Esophagus squamous epithelium (tissue), 4 donors: ENCODE measurements around the gene CFAP99.

Experiments
- POLR2A ChIP-seq, 4 donors: fragments of 450-650 bp; IDR thresholded peaks; one replicate each; pipeline ENCODE4 v1.6.1; 2017; ENCODE audit warnings: antibody characterized with exemption in 4 of 4, mild to moderate bottlenecking in 4 of 4, moderate library complexity in 3 of 4
- TF ChIP-seq, protein P1 (sequence below), 6 experiments: fragments of 450-650 bp in 4 of 6; fragments of 200-600 bp in 2 of 6; sonication (generic) in 2 of 6; IDR thresholded peaks; one replicate each; pipeline ENCODE4 v1.5.1; 2016 to 2019; ENCODE audit warnings: antibody characterized with exemption in 6 of 6, mild to moderate bottlenecking in 4 of 6, moderate library complexity in 4 of 6

DNA sequence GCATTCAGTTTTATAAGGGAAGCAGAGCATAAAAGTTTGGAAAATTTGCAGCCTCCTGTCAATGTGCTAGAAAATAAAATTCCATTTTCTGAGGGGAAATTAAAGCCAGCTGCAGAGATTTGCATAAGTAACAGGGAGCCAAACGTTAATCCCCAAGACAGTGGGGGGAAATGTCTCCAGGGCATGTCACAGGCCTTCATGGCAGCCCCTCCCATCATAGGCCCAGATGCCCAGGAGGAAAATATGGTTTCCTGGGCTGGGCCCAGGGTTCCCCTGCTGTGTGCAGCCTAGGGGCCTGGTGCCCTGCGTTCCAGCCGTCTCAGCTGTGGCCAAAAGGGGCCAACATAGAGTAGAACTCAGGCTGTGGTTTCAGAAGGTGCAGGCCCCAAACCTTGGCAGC, 59.5 kb downstream of the CFAP99 start:
- TF ChIP-seq, protein P1, sequence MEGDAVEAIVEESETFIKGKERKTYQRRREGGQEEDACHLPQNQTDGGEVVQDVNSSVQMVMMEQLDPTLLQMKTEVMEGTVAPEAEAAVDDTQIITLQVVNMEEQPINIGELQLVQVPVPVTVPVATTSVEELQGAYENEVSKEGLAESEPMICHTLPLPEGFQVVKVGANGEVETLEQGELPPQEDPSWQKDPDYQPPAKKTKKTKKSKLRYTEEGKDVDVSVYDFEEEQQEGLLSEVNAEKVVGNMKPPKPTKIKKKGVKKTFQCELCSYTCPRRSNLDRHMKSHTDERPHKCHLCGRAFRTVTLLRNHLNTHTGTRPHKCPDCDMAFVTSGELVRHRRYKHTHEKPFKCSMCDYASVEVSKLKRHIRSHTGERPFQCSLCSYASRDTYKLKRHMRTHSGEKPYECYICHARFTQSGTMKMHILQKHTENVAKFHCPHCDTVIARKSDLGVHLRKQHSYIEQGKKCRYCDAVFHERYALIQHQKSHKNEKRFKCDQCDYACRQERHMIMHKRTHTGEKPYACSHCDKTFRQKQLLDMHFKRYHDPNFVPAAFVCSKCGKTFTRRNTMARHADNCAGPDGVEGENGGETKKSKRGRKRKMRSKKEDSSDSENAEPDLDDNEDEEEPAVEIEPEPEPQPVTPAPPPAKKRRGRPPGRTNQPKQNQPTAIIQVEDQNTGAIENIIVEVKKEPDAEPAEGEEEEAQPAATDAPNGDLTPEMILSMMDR (IDR thresholded peaks at IDR 0.05) = no peak
- TF ChIP-seq POLR2A (IDR thresholded peaks at IDR 0.05) = no peak
